ENCODE measurements around the gene ERCC2.

- TF ChIP-seq CTCF (conservative IDR thresholded peaks at IDR 0.05 in 1 of 2, IDR thresholded peaks at IDR 0.05 in 1 of 2; ENCODE audit: extremely low read depth in 1 of 2, insufficient read depth in 1 of 2, low read depth in 1 of 2, low read length in 2 of 2) (no peak), EZH2 (IDR thresholded peaks at IDR 0.05; ENCODE audit: borderline replicate concordance, low read length) (no peak)
Measured at GRCh38 chr19:45345506-45345860, 24.9 kb downstream of the ERCC2 start.
